K562 (cell line): ENCODE data around the gene BNIPL. TPM values are rescaled to one million over a fixed set of nuclear protein-coding genes. Genes with fewer than 3 reads are reported as not detected.

Experiments
- COPS2 ChIP-seq: fragments of 450-650 bp; conservative IDR thresholded peaks from 2 replicates; pipeline ENCODE4 v1.6.1; 2016; ENCODE audit warnings: mild to moderate bottlenecking, moderate library complexity
- CREBBP ChIP-seq: IDR thresholded peaks from one replicate; pipeline ENCODE4 v1.6.1; 2012; ENCODE audit warnings: low read depth, mild to moderate bottlenecking, control low read depth, inconsistent platforms, low read length
- ELK1 ChIP-seq: sonication (generic); formaldehyde crosslinking; IDR thresholded peaks from 2 replicates; pipeline ENCODE4 v1.8.1; 2022; ENCODE audit warnings: missing genetic modification reagents
- HCFC1 ChIP-seq: IDR thresholded peaks from 2 replicates; pipeline ENCODE4 v1.6.1; 2012; ENCODE audit warnings: low read depth, low read length, improper control_type of control experiment
- HDAC1 ChIP-seq, 2 experiments: fragments of 450-650 bp; IDR thresholded peaks; 2 replicates each; pipeline ENCODE4 v1.6.1; 2016 to 2017; ENCODE audit warnings: inconsistent platforms in 1 of 2, mild to moderate bottlenecking in 1 of 2, moderate library complexity in 1 of 2
- MEIS2 ChIP-seq: fragments of 450-650 bp; IDR thresholded peaks from 2 replicates; pipeline ENCODE4 v1.6.1; 2014; ENCODE audit warnings: mild to moderate bottlenecking; ENCODE audit not compliant: partially characterized antibody
- PCBP1 ChIP-seq: fragments of 200-400 bp; formaldehyde crosslinking; IDR thresholded peaks from 2 replicates; pipeline ENCODE4 v1.6.1; 2018; ENCODE audit warnings: mild to moderate bottlenecking, low read depth, low read length; ENCODE audit not compliant: poor library complexity, severe bottlenecking
- POLR2AphosphoS2 ChIP-seq: IDR thresholded peaks from 2 replicates; pipeline ENCODE4 v1.6.1; 2012; ENCODE audit warnings: low read length, improper control_type of control experiment
- SAFB ChIP-seq: fragments of 200-400 bp; formaldehyde crosslinking; IDR thresholded peaks from 2 replicates; pipeline ENCODE4 v1.6.1; 2017; ENCODE audit warnings: low read depth, low read length, borderline replicate concordance
- SIN3B ChIP-seq: fragments of 450-650 bp; IDR thresholded peaks from 2 replicates; pipeline ENCODE4 v1.6.1; 2017; ENCODE audit warnings: low read depth, mild to moderate bottlenecking, moderate library complexity
- SMAD4 ChIP-seq: fragments of 250-450 bp; sonication (Bioruptor Pico); conservative IDR thresholded peaks from 2 replicates; pipeline ENCODE4 v1.8.0; 2021; ENCODE audit warnings: inconsistent platforms, mild to moderate bottlenecking, moderate library complexity
- TAF7 ChIP-seq: fragments of 450-650 bp; IDR thresholded peaks from 2 replicates; pipeline ENCODE4 v1.6.1; 2016; ENCODE audit warnings: missing genetic modification characterization, missing compliant biosample characterization
- ZBTB1 ChIP-seq: sonication (generic); formaldehyde crosslinking; IDR thresholded peaks from 2 replicates; pipeline ENCODE4 v1.8.1; 2023; ENCODE audit warnings: missing genetic modification reagents, low read depth, mild to moderate bottlenecking, borderline replicate concordance
- ZEB2 ChIP-seq: fragments of 450-650 bp; IDR thresholded peaks from 2 replicates; pipeline ENCODE4 v1.6.1; 2016
- ZFP36 ChIP-seq: fragments of 150-350 bp; IDR thresholded peaks from 2 replicates; pipeline ENCODE4 v1.6.1; 2018; ENCODE audit warnings: low read length, low read depth; ENCODE audit not compliant: partially characterized antibody
- ZNF174 ChIP-seq: fragments of 250-450 bp; sonication (Bioruptor Pico); IDR thresholded peaks from 2 replicates; pipeline ENCODE4 v1.4.0; 2020; ENCODE audit warnings: mild to moderate bottlenecking
- ZNF263 ChIP-seq: sonication (generic); formaldehyde crosslinking; IDR thresholded peaks from 2 replicates; pipeline ENCODE4 v1.8.0; 2022; ENCODE audit warnings: mild to moderate bottlenecking, missing genetic modification reagents, borderline replicate concordance
- ZNF395 ChIP-seq: fragments of 200-800 bp; sonication (Bioruptor generic); IDR thresholded peaks from 2 replicates; pipeline ENCODE4 v1.6.1; 2017; ENCODE audit warnings: missing genetic modification characterization, missing compliant biosample characterization
- ZNF707 ChIP-seq: fragments of 250-450 bp; sonication (Bioruptor Pico); conservative IDR thresholded peaks from 2 replicates; pipeline ENCODE4 v1.8.0; 2022; ENCODE audit warnings: inconsistent platforms, mild to moderate bottlenecking, moderate library complexity
- ZNF75A ChIP-seq: fragments of 450-650 bp; formaldehyde crosslinking; IDR thresholded peaks from 2 replicates; pipeline ENCODE4 v1.4.0; 2020; ENCODE audit warnings: mild to moderate bottlenecking
- polyA plus RNA-seq, 8 experiments: library from polyadenylated mRNA; depleted of rRNA in 4 of 8; stranded (reverse) in 5 of 8; unstranded in 3 of 8; fragments of >200 nt; fragmentation: Nextera tagmentation in 2 of 8; fragmentation: Illumina TruSeq in 1 of 8; extraction: Ambion mirVana in 2 of 8; extraction: Trizol in 1 of 8; gene quantifications; 2 replicates each; pipeline versions ENCODE4 v1.2.1 to v1.2.3, GENCODE V29; 2011 to 2014; ENCODE audit warnings: inconsistent platforms in 1 of 8, missing spikeins in 1 of 8
- total RNA-seq, 7 experiments: library from RNA; depleted of rRNA in 6 of 7; stranded (reverse); fragments of >200 nt in 6 of 7; fragmentation: Illumina TruSeq in 2 of 7; extraction: Trizol in 2 of 7; gene quantifications; 2 replicates each; pipeline versions ENCODE4 v1.2.1 to v1.2.3, GENCODE V29; 2011 to 2021; ENCODE audit warnings: low replicate concordance in 1 of 7
- TF ChIP-seq, protein P1 (sequence below), 3 experiments: IDR thresholded peaks in 2 of 3; conservative IDR thresholded peaks in 1 of 3; 2 replicates each; pipeline ENCODE4 v1.5.1; 2011 to 2012; ENCODE audit warnings: low read length in 3 of 3, mild to moderate bottlenecking in 3 of 3, control low read depth in 2 of 3, improper control_type of control experiment in 1 of 3, inconsistent platforms in 1 of 3, low read depth in 1 of 3, mixed read lengths in 1 of 3, moderate library complexity in 1 of 3; ENCODE audit not compliant: insufficient read depth in 2 of 3
- TF ChIP-seq, protein P2 (sequence below), 2 experiments: fragments of 450-650 bp; IDR thresholded peaks; 2 replicates each; pipeline ENCODE4 v1.6.1; 2016
- TF ChIP-seq, protein P3 (sequence below), 2 experiments: fragments of 450-650 bp in 1 of 2; sonication (generic) in 1 of 2; formaldehyde crosslinking; conservative IDR thresholded peaks; 2 replicates each; pipeline versions ENCODE4 v1.4.0 to v1.8.1; 2020 to 2022; ENCODE audit warnings: mild to moderate bottlenecking in 1 of 2, missing genetic modification reagents in 1 of 2

The BNIPL gene
- total and polyA plus RNA-seq, 9 of the 15 experiments (the other 6 are each of a cell fraction or from before 2014, with no cell fraction given) = 0.08 to 1.4 (median 0.68) TPM

DNA sequence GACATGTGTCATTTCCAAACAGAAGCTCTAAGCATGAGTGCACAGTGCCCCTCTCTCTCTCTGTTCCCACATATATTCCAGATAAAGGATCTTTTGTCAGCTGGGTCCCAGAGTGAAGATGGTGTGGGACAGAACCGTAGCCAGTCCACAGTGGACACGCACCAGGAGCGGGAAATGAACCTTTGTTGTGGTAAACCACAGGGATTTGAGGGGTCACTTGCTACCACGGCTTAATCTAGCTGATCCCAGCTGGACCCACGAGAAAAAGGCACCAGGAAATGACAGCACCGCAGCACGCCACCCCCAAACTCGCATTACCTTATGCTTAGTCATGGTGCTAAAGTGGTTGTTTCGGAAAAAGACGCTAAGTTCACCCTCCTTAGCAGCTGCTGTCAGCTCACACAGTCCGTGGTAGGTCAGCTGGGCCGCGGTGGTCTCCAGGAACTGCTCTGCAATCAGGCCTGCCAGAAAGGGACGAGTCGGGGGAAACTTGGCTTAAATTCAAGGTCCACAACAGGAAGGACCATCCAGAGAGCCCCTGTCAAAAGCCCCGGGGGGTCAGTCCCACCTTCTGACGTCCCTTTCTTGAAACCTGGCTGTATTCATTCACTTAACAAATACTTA lies 37.2 kb upstream of the BNIPL start (continued):
- TF ChIP-seq ELK1 (CRISPR knock-in tag) (no peak), ZNF174 (no peak), MEIS2 (peak; percentile 1), ZBTB1 (CRISPR knock-in tag) (no peak; the same call in 1 of the 2 replicates), ZNF263 (no peak), COPS2 (no peak), ZEB2 (no peak), TAF7 (tag) (no peak), ZNF395 (CRISPR knock-in tag) (peak; percentile 71; the same call in 1 of the 2 replicates), HDAC1 (IDR thresholded peaks at IDR 0.05) (peak in 1 of 2 experiments; percentile 76; a peak in 2 of 4 replicates), HCFC1 (no peak), ZFP36 (no peak), ZNF707 (CRISPR knock-in tag) (no peak), SMAD4 (peak; percentile 78), ZNF75A (CRISPR knock-in tag) (no peak), SIN3B (no peak), POLR2AphosphoS2 (no peak), SAFB (no peak), PCBP1 (no peak), CREBBP (no peak)
- TF ChIP-seq, protein P1, sequence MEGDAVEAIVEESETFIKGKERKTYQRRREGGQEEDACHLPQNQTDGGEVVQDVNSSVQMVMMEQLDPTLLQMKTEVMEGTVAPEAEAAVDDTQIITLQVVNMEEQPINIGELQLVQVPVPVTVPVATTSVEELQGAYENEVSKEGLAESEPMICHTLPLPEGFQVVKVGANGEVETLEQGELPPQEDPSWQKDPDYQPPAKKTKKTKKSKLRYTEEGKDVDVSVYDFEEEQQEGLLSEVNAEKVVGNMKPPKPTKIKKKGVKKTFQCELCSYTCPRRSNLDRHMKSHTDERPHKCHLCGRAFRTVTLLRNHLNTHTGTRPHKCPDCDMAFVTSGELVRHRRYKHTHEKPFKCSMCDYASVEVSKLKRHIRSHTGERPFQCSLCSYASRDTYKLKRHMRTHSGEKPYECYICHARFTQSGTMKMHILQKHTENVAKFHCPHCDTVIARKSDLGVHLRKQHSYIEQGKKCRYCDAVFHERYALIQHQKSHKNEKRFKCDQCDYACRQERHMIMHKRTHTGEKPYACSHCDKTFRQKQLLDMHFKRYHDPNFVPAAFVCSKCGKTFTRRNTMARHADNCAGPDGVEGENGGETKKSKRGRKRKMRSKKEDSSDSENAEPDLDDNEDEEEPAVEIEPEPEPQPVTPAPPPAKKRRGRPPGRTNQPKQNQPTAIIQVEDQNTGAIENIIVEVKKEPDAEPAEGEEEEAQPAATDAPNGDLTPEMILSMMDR (IDR thresholded peaks at IDR 0.05 in 2 of 3, conservative IDR thresholded peaks at IDR 0.05 in 1 of 3; ENCODE audit: insufficient read depth in 2 of 3, low read depth in 1 of 3, low read length in 3 of 3) = no peak
- TF ChIP-seq, protein P2, sequence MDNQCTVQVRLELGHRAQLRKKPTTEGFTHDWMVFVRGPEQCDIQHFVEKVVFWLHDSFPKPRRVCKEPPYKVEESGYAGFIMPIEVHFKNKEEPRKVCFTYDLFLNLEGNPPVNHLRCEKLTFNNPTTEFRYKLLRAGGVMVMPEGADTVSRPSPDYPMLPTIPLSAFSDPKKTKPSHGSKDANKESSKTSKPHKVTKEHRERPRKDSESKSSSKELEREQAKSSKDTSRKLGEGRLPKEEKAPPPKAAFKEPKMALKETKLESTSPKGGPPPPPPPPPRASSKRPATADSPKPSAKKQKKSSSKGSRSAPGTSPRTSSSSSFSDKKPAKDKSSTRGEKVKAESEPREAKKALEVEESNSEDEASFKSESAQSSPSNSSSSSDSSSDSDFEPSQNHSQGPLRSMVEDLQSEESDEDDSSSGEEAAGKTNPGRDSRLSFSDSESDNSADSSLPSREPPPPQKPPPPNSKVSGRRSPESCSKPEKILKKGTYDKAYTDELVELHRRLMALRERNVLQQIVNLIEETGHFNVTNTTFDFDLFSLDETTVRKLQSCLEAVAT (IDR thresholded peaks at IDR 0.05) = peak in 1 of 2 experiments; percentile 87; a peak in 2 of 4 replicates
- TF ChIP-seq, protein P3, sequence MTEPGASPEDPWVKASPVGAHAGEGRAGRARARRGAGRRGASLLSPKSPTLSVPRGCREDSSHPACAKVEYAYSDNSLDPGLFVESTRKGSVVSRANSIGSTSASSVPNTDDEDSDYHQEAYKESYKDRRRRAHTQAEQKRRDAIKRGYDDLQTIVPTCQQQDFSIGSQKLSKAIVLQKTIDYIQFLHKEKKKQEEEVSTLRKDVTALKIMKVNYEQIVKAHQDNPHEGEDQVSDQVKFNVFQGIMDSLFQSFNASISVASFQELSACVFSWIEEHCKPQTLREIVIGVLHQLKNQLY (CRISPR knock-in tag; conservative IDR thresholded peaks at IDR 0.05) = no peak
